H9 (cell line): ENCODE data around the gene CCDC88C. TPM values are rescaled to one million over a fixed set of nuclear protein-coding genes. Genes with fewer than 3 reads are reported as not detected.

ENCODE experiments used
- DNase-seq: peaks from one replicate; pipeline ENCODE4 v3.0.0-alpha.2; 2017
- H2AFZ ChIP-seq: one replicate; pipeline ENCODE4 v1.6.1; 2013; ENCODE audit warnings: mild to moderate bottlenecking, low read length, control low read depth, moderate library complexity
- H2AK5ac ChIP-seq: 2 replicates; pipeline ENCODE4 v1.6.1; 2013; ENCODE audit warnings: low read length, control low read depth, mixed read lengths; ENCODE audit not compliant: insufficient read length
- H2BK120ac ChIP-seq: one replicate; pipeline ENCODE4 v1.6.1; 2013; ENCODE audit warnings: low read depth, mild to moderate bottlenecking, low read length, control low read depth, inconsistent platforms; ENCODE audit not compliant: poor library complexity, severe bottlenecking
- H2BK12ac ChIP-seq: 2 replicates; pipeline ENCODE4 v1.6.1; 2013; ENCODE audit warnings: low read length, control low read depth, mixed read lengths, low read depth; ENCODE audit not compliant: insufficient read length
- H2BK15ac ChIP-seq: 2 replicates; pipeline ENCODE4 v1.6.1; 2013; ENCODE audit warnings: low read depth, low read length, control low read depth
- H2BK20ac ChIP-seq: one replicate; pipeline ENCODE4 v1.6.1; 2013; ENCODE audit warnings: low read depth, mild to moderate bottlenecking, low read length, control low read depth, inconsistent platforms; ENCODE audit not compliant: poor library complexity, severe bottlenecking
- H2BK5ac ChIP-seq: 2 replicates; pipeline ENCODE4 v1.6.1; 2013; ENCODE audit warnings: low read length, control low read depth, mixed read lengths; ENCODE audit not compliant: insufficient read length
- H3K14ac ChIP-seq: 2 replicates; pipeline ENCODE4 v1.6.1; 2013; ENCODE audit warnings: low read length, control low read depth; ENCODE audit not compliant: insufficient read depth
- H3K18ac ChIP-seq: 2 replicates; pipeline ENCODE4 v1.6.1; 2013; ENCODE audit warnings: low read depth, mild to moderate bottlenecking, mixed read lengths, low read length, control low read depth; ENCODE audit not compliant: insufficient read length
- H3K23ac ChIP-seq: 2 replicates; pipeline ENCODE4 v1.6.1; 2013; ENCODE audit warnings: low read length, control low read depth, mixed read lengths, low read depth; ENCODE audit not compliant: insufficient read length
- H3K23me2 ChIP-seq: 2 replicates; pipeline ENCODE4 v1.6.1; 2013; ENCODE audit warnings: low read depth, mild to moderate bottlenecking, mixed read lengths, low read length, control low read depth; ENCODE audit not compliant: insufficient read length, poor library complexity, severe bottlenecking
- H3K27ac ChIP-seq: 2 replicates; pipeline ENCODE4 v1.5.1; 2013; ENCODE audit warnings: low read length, control low read depth, mixed read lengths, low read depth; ENCODE audit not compliant: insufficient read length
- H3K27me3 ChIP-seq: 2 replicates; pipeline ENCODE4 v1.6.1; 2013; ENCODE audit warnings: low read length, control low read depth, inconsistent platforms; ENCODE audit not compliant: insufficient read depth
- H3K4ac ChIP-seq: 2 replicates; pipeline ENCODE4 v1.6.1; 2013; ENCODE audit warnings: low read depth, mild to moderate bottlenecking, control low read depth, inconsistent platforms, low read length, moderate library complexity
- H3K4me1 ChIP-seq: 2 replicates; pipeline ENCODE4 v1.6.1; 2013; ENCODE audit warnings: low read length, control low read depth, inconsistent platforms; ENCODE audit not compliant: insufficient read depth
- H3K4me2 ChIP-seq: 2 replicates; pipeline ENCODE4 v1.6.1; 2013; ENCODE audit warnings: low read length, control low read depth, mixed read lengths; ENCODE audit not compliant: insufficient read length, insufficient read depth
- H3K56ac ChIP-seq: 2 replicates; pipeline ENCODE4 v1.6.1; 2013; ENCODE audit warnings: low read depth, mild to moderate bottlenecking, mixed read lengths, low read length, control low read depth; ENCODE audit not compliant: insufficient read length
- H3K79me1 ChIP-seq: 2 replicates; pipeline ENCODE4 v1.6.1; 2013; ENCODE audit warnings: low read depth, mild to moderate bottlenecking, moderate library complexity, low read length, control low read depth, inconsistent platforms; ENCODE audit not compliant: insufficient read depth, poor library complexity, severe bottlenecking
- H3K79me2 ChIP-seq: 2 replicates; pipeline ENCODE4 v1.6.1; 2013; ENCODE audit warnings: low read length, control low read depth, inconsistent platforms; ENCODE audit not compliant: insufficient read depth
- H3K9ac ChIP-seq: 2 replicates; pipeline ENCODE4 v1.6.1; 2013; ENCODE audit warnings: low read length, control low read depth, mixed read lengths; ENCODE audit not compliant: insufficient read length; ENCODE audit errors: extremely low read depth
- H3K9me3 ChIP-seq: one replicate; pipeline ENCODE4 v1.6.1; 2013; ENCODE audit warnings: low read depth, low read length, inconsistent platforms; ENCODE audit not compliant: control insufficient read depth
- H3T11ph ChIP-seq: one replicate; pipeline ENCODE4 v1.6.1; 2013; ENCODE audit warnings: mild to moderate bottlenecking, low read length, control low read depth, inconsistent platforms
- H4K20me1 ChIP-seq: one replicate; pipeline ENCODE4 v1.6.1; 2013; ENCODE audit not compliant: control insufficient read depth, insufficient read length, insufficient read depth
- H4K5ac ChIP-seq: 2 replicates; pipeline ENCODE4 v1.6.1; 2013; ENCODE audit warnings: low read depth, mild to moderate bottlenecking, mixed read lengths, low read length, control low read depth; ENCODE audit not compliant: insufficient read length
- H4K8ac ChIP-seq: replicated peaks from 2 replicates; pipeline ENCODE4 v1.6.1; 2013; ENCODE audit warnings: low read length, control low read depth, mixed read lengths, low read depth; ENCODE audit not compliant: insufficient read length
- H4K91ac ChIP-seq: 2 replicates; pipeline ENCODE4 v1.6.1; 2013; ENCODE audit warnings: low read depth, mild to moderate bottlenecking, moderate library complexity, mixed read lengths, low read length, control low read depth; ENCODE audit not compliant: insufficient read length
- H3K27ac Mint-ChIP-seq, 3 experiments: 2 replicates in 2 of 3; 3 replicates in 1 of 3; pipeline ENCODE4 v1.8.0; 2020 to 2021; ENCODE audit warnings: mixed read lengths in 3 of 3, mild to moderate bottlenecking in 1 of 3, moderate library complexity in 1 of 3
- H3K27me3 Mint-ChIP-seq: 2 replicates; pipeline ENCODE4 v1.8.0; 2021; ENCODE audit warnings: low read depth, mild to moderate bottlenecking, moderate library complexity, mixed read lengths
- H3K36me3 Mint-ChIP-seq, 3 experiments: 2 replicates in 2 of 3; 3 replicates in 1 of 3; pipeline ENCODE4 v1.8.0; 2020 to 2021; ENCODE audit warnings: low read depth in 3 of 3, mixed read lengths in 3 of 3; ENCODE audit not compliant: insufficient read depth in 1 of 3
- H3K4me1 Mint-ChIP-seq, 2 experiments: 2 replicates each; pipeline ENCODE4 v1.8.0; 2020; ENCODE audit warnings: mixed read lengths in 2 of 2
- H3K4me3 Mint-ChIP-seq, 2 experiments: 2 replicates in 1 of 2; 3 replicates in 1 of 2; pipeline ENCODE4 v1.8.0; 2020 to 2021; ENCODE audit warnings: mild to moderate bottlenecking in 2 of 2, mixed read lengths in 2 of 2, moderate library complexity in 1 of 2
- H3K9me3 Mint-ChIP-seq, 2 experiments: 2 replicates in 1 of 2; 3 replicates in 1 of 2; pipeline ENCODE4 v1.8.0; 2020; ENCODE audit warnings: mild to moderate bottlenecking in 2 of 2, mixed read lengths in 2 of 2, moderate library complexity in 1 of 2
- WGBS: extraction: QIAGEN DNeasy Blood & Tissue Kit; methylation state at CpG from one replicate; pipeline ENCODE4 v1.1.7; 2013; ENCODE audit warnings: missing lambda C conversion rate, low lambda C conversion rate, mixed read lengths; ENCODE audit not compliant: insufficient read length; ENCODE audit errors: extremely low coverage; 5-methylcytosine and 5-hydroxymethylcytosine counted together
- total RNA-seq: library from RNA; stranded (reverse); gene quantifications from 2 replicates; pipeline ENCODE4 v1.2.1, GENCODE V29; 2021
- TF ChIP-seq, protein P1 (sequence below): fragments of 200-600 bp; sonication (generic); conservative IDR thresholded peaks from 3 replicates; pipeline ENCODE4 v1.8.0; 2021; ENCODE audit warnings: antibody characterized with exemption, mild to moderate bottlenecking

CCDC88C gene
- total RNA-seq, 1 experiment from 2014 or later = 52.4 TPM

DNA sequence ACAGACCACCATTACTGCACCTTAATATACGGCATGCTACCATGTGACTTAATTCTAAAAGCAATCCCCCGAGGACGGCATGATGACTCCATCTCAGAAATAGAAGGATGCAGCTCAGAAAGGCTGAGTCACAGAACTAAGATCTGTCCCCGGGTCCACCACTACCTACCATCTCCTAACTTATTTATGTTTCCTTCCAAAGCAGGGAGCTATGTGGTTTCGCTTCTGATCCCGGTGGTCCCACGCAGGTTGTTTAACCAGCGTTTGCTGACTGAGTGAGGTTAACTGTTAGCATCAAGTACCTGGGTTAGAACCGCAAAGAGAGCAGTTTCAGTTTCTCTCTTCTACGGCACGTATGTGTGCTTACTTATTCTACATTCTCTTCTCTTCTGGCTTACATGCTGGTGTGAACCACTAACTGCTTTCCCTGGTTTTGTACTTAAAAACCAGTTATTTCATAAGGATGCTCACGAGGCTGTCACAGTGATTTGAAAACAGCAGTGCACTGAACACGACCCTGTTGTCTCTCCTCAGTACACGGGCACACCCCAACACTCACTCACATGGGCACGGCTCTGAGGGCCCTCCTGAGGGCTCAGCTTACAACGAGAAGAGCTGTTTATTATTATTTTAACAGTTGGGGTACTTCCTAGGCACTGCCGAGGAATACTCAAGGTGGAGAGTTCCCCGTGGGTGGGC lies 66.7 kb downstream of the CCDC88C start:
- no peak overlapping the region for H2BK12ac ChIP-seq
- H3K23ac ChIP-seq = no peak overlapping the region
- H3K4ac ChIP-seq = no peak overlapping the region
- H2BK5ac ChIP-seq = no peak overlapping the region
- peak overlapping the region; percentile 44 to 84 (median 51); a peak in 5 of 7 replicates for H3K27ac Mint-ChIP-seq
- no peaks in the 10 kb centered on the region; a peak in 2 of 7 replicates for H3K36me3 Mint-ChIP-seq
- no peak overlapping the region for H3K27ac ChIP-seq
- H3T11ph ChIP-seq = no peak overlapping the region
- H3K4me2 ChIP-seq = no peak overlapping the region
- H2AFZ ChIP-seq = no peak overlapping the region
- no peak for DNase-seq
- H3K9me3 Mint-ChIP-seq = no peaks in the 10 kb centered on the region
- H4K91ac ChIP-seq = no peak overlapping the region
- peaks cover 64 to 67% of the 10 kb centered on the region in 2 experiments for H3K4me1 Mint-ChIP-seq
- H3K9ac ChIP-seq = no peak overlapping the region
- H2BK120ac ChIP-seq = no peak overlapping the region
- TF ChIP-seq, protein P1, sequence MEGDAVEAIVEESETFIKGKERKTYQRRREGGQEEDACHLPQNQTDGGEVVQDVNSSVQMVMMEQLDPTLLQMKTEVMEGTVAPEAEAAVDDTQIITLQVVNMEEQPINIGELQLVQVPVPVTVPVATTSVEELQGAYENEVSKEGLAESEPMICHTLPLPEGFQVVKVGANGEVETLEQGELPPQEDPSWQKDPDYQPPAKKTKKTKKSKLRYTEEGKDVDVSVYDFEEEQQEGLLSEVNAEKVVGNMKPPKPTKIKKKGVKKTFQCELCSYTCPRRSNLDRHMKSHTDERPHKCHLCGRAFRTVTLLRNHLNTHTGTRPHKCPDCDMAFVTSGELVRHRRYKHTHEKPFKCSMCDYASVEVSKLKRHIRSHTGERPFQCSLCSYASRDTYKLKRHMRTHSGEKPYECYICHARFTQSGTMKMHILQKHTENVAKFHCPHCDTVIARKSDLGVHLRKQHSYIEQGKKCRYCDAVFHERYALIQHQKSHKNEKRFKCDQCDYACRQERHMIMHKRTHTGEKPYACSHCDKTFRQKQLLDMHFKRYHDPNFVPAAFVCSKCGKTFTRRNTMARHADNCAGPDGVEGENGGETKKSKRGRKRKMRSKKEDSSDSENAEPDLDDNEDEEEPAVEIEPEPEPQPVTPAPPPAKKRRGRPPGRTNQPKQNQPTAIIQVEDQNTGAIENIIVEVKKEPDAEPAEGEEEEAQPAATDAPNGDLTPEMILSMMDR = no peak
- H3K27me3 ChIP-seq = no peaks in the 10 kb centered on the region
- H2AK5ac ChIP-seq = no peak overlapping the region
- H3K27me3 Mint-ChIP-seq = no peaks in the 10 kb centered on the region
- H4K8ac ChIP-seq = no peak overlapping the region
- H4K5ac ChIP-seq = no peak overlapping the region
- H4K20me1 ChIP-seq = no peaks in the 10 kb centered on the region
- H3K9me3 ChIP-seq = no peaks in the 10 kb centered on the region
- no peak overlapping the region for H2BK20ac ChIP-seq
- no peak overlapping the region for H3K14ac ChIP-seq
- WGBS = no CpG with 5 or more reads among the region's 18 CpGs
- no peak overlapping the region for H3K4me3 Mint-ChIP-seq
- H2BK15ac ChIP-seq = no peak overlapping the region
- no peak overlapping the region for H3K56ac ChIP-seq
- peaks cover 4% of the 10 kb centered on the region; the same call in 1 of the 2 replicates for H3K79me2 ChIP-seq
- no peak overlapping the region for H3K18ac ChIP-seq
- no peaks in the 10 kb centered on the region for H3K23me2 ChIP-seq
- H3K4me1 ChIP-seq = peaks cover 2% of the 10 kb centered on the region; the same call in 1 of the 2 replicates
- H3K79me1 ChIP-seq = peaks cover 4% of the 10 kb centered on the region
